Inflammatory macrophage treated with lipopolysaccharide for 1 hour (primary cell): ENCODE measurements around the gene GRIN3A.
"Not testable (repeated sequence)": the region's sequence is repeated elsewhere in the genome, so short reads cannot be mapped to it uniquely, and the experiment has no call there.

Experiments used
- DNase-seq, 2 donors: peaks; one replicate each; pipeline ENCODE4 v3.0.0-alpha.2; 2020 to 2022

GRIN3A gene

DNA sequence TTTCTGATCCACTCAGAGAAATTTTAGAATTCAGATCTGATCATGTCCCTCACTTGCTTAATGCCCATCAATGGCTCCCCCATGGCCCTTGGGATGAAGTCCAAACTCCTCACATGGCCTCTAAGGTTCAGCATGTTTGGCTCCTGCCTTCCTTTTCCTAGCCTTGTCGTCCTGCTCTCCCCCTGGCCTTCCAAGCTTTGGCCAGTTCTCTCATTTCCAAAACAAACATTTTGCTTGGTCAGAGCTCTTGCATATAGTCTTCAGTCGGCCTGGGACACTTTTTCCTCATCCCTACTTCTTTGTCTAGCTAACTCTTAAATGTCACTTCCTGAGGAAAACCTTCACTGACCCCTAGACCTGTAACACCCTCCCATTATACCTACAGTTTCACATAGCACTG is 106.6 kb downstream of the GRIN3A start:
- no peak for DNase-seq

DNA sequence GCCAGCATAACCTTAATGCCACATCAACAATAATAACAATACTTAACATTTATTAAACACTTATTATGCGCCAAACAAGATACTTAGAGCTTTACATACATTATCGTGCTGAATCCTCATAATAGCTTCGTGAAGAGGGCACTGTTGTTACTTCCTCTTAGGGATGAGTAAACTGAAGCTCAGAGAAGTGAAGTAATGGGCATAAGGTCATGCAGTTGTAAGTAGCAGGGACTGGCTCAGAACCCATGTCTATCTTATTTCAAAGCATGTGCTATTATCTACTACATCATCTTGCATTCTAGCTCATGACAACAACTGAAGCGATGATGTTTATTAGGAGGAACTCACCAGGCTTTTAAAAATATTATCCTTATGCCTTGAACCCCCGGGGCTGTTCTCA is 108.8 kb downstream of the GRIN3A start:
- peak; percentile 59 to 69 for DNase-seq

DNA sequence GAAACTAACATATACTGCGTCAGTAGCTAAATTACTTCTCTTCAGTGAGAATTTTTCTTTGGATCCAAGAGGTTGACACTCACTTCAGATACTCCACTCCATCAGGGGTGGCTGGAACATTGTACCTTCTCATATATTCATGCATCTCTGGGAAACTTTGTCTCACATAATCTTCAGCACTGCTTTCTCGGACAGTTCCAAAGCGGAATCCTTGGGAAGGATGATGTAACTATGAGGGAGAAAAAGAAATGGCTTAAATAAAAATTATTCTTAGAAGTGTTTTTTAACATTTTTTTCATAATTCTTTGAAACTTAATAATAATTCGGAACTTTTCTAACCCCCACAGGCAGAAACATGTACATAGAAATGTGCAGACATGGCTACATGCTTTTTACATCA is 110.3 kb downstream of the GRIN3A start:
- DNase-seq = no peak

DNA sequence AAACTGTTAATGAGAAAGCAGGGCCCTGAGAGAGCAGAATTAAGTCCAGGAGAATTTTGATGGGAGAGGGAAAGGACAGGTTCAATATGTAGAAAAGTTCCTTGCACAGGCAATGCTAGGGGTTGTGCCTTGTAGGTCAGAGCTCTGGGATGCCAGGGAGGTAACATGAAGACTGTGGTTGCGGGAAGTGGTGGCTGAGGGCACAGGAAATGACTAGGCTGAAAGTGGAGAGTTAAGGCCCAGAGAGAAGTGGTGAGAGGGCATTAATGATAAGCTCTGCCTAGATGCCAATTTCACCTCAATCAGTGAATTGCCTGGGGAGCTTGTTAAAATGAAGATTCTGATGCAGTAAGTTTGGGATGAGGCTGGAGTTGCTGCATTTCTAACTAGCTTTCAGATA is 112.2 kb downstream of the GRIN3A start:
- peak in 1 of 2 donors; percentile 14 for DNase-seq

DNA sequence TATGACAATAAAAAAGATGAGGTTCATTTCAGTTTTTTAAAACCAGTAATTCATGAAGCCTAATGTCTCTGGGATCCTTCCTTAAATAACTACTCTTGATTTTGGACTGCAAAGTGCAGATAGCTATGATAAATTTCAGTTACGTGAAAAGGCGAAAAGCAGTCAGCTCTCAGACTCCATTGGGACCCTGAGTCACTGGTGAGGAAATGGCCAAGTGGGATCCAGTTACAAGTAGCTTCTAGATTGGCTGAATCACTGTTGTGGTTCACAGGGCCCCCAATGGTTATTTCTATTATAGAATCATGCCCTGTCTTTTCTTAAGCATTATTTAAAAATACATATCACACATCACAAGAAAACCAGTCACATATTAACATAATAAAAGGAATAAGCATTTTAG is 112.6 kb downstream of the GRIN3A start:
- DNase-seq = no peak

DNA sequence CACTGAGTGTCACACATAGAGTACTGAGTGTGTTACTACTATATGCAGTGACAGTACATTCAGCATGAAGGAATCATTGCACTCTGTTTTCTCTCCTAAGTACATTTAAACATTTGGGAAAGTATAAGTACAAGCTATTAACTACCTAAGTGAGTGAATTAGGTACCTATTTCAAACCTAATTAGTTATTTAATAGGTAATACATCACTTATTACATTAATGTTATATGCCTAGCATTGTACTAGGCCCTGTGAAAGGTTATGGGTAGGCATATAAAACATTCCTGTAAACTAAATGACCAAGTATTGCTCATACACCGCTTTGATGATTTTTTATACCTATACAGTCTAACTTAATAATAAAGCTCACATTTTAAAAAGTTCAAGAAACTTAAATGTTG is 118.0 kb downstream of the GRIN3A start:
- no peak for DNase-seq

DNA sequence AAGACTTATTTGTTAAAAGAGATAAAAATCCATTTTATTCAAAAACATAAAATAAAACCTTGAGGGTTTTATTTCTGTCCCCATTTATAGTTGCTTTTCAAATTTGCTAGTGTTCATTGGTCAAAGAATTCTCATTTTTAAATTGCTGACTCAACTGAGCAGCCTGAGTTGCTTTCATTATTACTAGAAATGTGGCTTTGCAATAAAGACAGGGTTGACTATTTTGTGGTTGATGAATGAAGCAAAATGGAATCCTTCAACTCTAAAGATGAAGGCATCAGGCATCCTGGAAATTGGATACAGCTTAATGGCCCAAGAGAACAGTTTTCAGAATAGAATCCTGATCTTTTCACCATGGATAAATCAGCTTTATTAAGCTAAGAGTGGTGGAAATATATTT is 119.7 kb downstream of the GRIN3A start:
- DNase-seq = no peak

DNA sequence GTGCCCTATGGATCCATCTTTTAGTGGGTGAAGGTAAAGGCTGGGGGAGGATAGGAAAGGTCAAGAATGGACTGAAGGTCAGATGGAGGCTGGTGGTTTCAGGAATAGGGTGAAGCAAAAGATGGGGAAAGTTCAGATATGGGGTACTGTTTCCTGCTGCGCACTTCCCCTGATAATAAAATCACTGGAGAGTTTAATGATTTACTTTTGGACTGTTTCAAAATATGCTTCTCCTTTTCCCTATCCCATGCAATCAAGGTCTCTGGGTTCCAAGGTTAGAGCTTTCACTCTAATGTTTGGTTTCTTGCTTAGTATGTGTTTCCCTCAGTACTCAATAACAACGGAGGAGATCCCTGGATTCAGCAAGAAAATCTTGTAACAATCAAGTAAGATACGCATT is 132.9 kb downstream of the GRIN3A start:
- no peak for DNase-seq

DNA sequence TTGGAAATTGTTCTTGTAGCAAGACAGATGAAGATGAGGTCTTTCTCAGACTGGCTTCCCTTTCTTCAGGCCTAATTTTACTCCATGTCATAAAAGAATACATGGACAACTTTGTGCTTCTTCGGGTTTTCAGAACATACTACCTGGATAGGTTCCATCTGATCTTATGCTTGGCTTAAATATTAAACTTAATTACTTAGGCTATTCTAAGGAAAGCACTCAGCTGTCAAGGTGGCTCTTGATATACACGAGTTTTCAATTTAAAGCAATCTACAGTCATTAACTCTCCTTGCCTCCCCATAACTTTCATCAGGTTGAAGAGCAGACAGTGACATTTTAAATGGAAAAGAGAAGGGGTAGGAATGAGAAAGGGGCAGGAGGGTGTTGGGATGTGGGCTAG is 134.2 kb downstream of the GRIN3A start:
- no peak for DNase-seq

DNA sequence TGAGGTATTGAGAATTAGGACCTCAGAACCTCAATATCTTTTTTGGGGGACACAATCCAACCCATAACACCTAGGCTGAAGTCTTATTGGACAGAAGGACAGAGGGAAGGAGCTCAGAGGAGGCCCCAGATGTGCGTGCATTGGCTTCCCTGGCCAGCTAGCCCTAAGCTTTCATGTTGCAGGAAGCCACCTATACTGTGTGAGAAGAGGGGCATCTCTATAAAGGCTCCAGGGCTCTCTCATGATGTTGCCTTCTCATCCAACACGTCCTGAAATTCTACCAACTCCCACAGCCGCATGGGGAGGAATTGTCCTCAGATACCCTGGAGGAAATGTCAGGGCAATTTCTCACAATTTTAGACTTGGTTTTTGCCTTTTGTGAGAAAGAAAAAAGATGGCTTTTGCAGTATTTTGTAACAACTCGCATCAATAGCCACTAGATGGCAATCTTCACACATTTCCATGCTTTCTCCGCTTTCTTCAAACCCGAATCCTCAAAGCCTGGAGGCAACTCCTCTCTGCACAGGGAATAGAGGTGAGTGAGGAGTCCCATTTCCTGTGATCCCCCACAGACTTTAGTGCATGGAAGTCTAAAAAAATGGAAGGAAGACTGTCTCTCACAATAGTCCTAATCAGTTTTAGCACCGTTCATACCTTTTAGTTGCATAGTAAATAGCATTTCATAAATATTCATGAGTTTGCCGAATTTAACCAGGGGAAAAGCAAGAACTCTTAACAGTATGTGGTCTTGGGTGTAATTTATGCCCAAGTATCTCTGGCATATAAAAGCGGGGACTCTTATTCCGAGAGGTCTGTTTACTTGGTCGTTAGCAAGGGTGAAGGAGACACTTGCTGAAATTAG is 136.3 kb downstream of the GRIN3A start:
- peak; percentile 21 to 63 for DNase-seq

DNA sequence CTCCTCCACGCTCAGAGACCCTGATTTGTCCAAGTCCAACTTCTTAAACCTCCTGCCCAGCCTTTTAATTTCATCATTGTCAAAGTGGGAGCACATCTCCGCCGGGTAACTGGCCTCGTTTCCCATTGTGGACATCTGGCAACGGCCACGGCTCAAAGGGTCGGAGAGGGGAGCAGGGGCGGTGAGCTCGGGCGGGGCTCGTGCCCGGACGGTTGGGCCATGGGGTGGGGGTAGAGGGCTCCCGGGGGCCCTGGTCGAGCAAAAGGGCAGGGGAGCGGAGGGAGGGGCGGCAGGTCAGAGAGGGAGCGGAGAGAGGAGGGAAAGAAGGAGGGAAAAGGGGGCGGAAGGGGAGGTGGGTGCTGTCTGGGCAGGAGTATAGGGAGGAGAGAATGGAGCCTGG is 143.7 kb downstream of the GRIN3A start, which contains the start of gene PPP3R2:
Gene PPP3R2 (minus strand): TSS at position 174 of the 400 bp plus-strand sequence. CDS start 48 bp downstream, at position 126.
- no peak for DNase-seq

DNA sequence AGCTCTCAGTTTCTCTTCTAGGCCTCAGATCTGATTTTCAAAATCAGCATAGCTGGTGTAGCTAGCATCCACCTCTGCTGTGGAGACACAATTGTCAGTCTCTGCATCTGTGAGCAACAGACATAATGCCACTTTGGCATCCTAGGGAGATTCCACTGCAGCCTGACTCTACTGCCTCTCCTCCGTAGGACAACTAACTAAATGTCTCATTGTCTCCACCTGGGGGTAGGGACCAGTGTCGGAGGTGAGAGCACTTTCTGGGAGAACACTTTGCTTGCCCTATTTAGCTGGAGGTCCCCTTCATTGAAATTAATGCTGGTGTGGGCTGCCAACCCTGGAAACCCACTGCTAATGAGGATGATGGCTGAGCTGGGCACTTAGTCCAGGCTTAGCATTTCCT is 145.1 kb downstream of the GRIN3A start:
- no peak for DNase-seq

DNA sequence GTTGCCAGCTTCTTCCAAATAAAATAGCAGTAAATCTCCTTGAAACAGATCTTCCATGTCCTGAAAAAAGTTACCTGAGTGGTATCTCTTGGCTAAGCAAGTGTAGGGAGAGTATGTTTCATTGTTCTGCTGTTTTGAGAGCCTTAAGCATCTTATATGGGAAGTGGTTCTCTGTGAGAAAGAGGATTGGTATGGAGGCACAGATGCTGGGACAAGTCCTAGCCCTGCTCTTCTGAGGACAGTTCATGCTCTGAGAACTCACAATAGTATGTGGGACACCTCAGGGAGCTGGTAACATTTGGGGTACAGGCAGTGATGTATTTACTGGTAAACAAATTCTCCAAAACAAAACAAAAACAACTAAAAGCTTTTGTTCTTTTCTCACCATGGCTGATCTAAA is 145.7 kb downstream of the GRIN3A start:
- DNase-seq = no peak

DNA sequence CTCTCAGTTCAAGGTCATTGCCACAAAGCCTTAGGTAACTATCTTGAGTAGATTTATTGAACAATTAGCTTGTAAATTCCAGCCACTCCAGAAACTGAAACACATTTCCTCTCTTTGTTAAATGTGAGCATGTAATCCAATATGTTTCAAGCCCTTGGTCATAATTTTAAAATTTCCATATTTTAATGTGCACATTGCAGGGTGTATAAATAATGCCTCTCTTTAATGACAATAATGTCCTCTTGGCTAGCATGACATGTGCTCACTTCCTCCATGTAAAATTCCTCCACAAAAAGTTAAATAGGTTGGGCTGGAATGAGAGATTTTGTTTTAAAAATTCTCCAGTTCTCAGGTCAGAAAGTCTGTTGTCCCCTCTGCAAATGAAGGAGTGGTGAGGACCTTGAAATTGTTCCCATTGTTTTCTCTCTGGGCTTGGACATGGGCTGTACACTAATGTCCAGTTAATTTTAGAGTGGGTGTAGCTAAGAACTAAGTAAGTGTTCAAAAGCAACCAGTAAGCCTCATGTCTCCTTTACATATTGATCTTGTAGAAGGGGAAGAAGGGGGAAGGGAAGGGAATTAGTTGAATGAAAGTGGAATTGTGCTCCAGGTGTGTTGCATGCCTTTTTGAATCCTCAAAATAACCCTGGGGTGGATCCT is 146.5 kb downstream of the GRIN3A start:
- DNase-seq = no peak

DNA sequence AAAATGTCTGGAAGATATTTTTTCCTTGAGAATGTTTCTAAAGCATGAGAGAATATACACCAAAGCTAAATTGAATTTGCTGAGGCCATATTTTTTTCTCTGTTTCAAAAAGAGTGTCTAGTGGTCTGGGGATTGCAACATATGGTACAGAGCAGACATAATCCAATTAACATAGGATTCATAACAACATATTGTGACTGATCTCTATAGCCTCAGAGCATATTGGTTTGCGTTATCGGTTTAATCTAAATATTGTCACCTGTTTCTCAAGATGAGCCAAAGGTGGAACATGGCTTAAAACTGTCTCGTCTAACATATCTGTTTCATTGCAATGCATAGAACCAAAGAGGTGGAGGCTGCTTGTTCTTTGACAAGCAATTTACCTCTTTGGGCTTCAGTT is 147.5 kb downstream of the GRIN3A start:
- DNase-seq = no peak

DNA sequence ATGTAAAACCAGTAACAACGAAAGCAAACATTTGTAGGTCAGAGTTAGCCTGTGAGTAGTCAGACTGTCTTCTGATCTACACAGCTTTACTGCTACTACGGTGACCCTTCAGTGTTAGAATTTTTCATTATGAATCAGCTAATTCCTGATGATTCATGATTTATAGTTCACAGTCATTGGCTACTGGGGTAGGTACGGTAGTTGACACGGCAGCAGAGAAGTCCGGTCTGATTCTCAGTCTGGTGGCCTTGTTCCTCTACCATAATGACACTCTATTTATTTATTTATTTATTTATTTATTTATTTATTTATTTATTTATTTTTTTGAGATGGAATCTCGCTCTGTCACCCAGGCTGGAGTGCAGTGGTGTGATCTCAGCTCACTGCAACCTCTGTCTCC is 148.4 kb downstream of the GRIN3A start:
- not testable (repeated sequence) for DNase-seq

DNA sequence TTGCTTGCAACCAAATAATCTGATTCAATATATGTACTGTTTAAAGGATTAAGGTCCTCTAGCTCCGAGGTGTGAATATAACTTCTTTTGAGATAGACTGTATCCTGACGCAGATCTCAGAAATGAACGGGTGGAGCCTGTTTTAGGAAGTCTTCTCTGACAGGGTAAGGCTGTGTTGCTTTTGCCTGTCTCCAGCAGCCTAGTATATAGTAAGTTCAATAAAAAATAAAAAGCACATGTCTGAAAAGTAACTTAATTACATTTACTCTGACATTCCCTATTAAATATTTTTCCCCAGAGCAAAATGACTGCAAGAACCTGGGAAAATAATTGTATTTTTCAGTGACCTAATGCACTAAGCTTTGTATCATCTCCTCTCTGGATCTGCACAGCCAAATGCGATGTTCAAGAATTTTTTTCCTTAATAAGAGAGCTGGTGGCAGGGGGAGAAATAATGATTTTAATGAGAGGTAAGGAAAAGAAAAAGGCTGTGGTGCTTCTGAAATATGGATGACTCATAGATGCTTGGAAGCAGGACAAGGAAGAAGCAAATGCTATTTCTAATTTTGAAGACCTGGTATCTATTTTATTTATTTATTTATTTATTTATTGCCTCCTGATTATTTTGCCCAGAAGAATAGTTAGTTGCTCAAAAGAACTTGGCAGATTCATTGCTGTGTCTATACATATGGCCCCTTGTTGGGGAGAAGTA is 151.0 kb downstream of the GRIN3A start:
- DNase-seq = no peak

DNA sequence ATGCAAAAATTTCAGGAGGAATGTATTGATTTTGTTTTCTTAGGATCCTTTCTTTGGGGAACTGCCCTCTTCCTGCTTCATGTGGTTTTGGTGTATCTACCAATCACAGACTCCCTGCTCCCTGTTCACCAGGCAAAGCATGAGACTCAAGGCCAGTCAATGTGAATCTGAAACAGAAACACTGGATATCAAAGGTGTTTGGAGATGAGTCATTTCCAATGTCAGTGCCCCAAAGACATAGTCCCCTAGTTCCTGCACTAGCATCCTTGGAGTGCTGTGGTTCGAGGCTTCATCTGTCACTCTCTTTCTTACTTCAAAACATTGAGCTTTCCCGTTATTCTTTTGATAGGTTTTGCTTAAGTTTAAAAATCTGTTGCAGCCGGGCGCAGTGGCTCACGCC is 151.8 kb downstream of the GRIN3A start:
- DNase-seq = peak; percentile 22 to 27

DNA sequence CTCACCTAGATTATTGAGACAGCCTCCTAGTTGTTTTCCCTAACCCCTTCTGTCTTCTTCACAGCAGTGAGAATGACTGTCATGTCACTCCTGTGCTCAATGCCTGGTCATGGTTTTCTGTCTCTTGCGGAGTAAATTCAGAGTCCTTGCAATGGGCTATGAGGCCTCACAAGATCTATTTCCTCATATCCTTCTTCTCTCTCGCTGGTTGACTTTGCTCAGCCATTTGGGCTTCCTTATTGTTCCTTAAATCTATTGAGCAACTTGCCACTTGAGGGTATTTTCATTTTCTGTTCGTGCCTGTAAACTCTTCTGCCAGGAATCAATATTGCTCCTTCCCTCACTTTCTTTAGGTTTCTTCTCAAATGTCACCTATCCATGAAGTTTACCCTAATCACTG is 152.7 kb downstream of the GRIN3A start:
- peak; percentile 80 to 95 for DNase-seq

DNA sequence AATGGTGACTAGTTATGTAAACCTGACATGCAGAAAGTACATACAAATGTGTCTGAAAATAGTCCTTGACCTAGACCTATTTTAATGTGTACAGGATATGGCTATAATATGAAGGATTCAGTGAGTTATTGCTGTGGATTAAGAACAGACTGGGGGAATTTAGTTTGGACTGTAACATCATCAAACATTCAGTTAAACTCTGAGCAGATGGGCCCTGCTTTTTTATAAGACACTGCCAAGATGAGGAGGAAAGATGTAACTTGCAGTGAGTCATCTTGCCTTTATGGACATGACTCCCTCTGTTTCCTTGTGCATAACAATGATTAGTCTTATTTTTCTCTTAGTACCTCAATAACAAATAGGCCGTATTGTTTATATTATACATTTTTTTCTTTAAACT is 155.9 kb downstream of the GRIN3A start:
- no peak for DNase-seq

DNA sequence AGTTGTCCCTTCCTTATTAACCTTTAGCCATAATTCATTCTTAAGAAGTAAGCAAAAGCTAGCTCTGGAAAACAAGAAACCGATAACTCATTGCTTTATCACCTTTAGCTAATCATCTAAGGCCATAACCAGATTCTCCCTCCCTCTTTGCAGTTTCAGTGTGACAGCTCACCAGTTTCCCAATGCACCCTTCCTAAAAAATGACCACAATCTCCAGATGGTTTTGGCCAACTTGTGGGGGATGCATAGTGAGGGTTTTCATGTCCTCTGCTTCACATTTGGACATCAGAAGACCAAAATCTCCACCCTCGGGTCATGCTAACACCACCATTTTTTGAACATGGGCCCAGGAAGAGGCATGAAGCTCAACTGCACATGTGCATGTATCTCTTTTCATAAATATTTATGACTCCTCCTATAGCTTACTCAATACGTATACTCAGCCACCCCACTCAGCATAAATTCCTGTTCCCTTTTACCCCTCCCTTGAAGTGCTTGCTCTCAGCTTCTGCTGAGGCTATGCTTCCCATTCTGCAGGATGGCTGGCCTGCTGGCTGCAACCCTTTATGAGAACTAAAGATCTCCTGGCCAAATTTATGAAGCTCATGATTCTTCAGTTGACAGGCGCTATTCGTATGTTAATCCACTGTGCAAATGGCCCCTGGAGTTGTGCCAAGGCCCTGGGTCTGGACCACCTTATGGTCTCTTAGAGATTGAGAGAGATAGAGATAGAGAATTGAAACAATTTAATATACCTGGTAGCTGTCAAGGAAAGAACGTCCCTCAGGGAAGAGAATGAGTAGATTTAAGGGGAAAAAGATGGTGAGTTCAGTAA is 158.5 kb downstream of the GRIN3A start:
- peak; percentile 60 to 67 for DNase-seq

DNA sequence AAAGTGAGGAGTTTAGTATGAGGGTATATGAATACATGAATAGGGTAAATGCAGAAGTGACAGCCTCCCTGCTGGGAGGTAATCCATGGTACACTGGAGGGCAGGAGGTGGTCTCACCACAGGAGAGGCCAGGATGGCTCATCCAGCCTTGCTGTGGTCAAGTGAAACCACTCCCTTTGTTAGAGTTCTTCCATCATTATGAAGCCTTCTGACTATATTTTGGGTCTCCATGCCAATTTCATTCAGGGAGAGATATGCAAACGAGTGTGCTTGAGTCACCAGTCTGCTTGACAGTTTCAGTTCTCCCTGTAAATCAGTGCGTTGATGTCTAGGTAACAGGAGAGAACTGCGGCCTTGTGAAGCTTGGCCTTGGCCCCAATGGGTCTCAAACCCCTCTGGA is 160.1 kb downstream of the GRIN3A start:
- peak; percentile 36 to 42 for DNase-seq
